ENCODE data around the gene CXCR1. TPM values are rescaled to one million over a fixed set of nuclear protein-coding genes. Genes with fewer than 3 reads are reported as not detected.
"Not testable (repeated sequence)": the region's sequence is repeated elsewhere in the genome, so short reads cannot be mapped to it uniquely, and the experiment has no call there.

CXCR1 gene
- total RNA-seq, 1 experiment from 2014 or later: not detected

DNA sequence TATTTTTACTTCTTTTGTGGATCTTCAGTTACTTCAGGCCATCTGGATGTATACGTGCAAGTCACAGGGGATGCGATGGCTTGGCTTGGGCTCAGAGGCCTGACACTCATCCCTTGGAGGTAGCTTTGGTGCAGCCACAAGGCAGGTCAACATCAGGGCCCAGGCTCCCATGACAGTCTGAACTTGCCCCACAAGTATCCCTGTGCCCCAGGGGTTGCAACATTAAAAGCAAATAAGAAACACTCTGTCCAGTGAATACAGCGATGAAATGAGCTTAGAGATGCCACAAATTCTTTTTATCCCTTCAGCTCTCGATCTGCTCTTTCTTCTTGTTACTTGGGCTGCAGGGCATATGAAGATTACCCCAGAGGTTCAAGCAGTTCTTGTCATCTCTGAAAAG lies 13.0 kb upstream of the CXCR1 start:
- TF ChIP-seq, protein P1, sequence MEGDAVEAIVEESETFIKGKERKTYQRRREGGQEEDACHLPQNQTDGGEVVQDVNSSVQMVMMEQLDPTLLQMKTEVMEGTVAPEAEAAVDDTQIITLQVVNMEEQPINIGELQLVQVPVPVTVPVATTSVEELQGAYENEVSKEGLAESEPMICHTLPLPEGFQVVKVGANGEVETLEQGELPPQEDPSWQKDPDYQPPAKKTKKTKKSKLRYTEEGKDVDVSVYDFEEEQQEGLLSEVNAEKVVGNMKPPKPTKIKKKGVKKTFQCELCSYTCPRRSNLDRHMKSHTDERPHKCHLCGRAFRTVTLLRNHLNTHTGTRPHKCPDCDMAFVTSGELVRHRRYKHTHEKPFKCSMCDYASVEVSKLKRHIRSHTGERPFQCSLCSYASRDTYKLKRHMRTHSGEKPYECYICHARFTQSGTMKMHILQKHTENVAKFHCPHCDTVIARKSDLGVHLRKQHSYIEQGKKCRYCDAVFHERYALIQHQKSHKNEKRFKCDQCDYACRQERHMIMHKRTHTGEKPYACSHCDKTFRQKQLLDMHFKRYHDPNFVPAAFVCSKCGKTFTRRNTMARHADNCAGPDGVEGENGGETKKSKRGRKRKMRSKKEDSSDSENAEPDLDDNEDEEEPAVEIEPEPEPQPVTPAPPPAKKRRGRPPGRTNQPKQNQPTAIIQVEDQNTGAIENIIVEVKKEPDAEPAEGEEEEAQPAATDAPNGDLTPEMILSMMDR (conservative IDR thresholded peaks at IDR 0.05; ENCODE audit: low read depth, low read length): no peak
- no peak for TF ChIP-seq EZH2 (IDR thresholded peaks at IDR 0.05; ENCODE audit: borderline replicate concordance, low read depth, low read length, poor library complexity, severe bottlenecking)
- no peaks in the 10 kb centered on the region for H3K36me3 ChIP-seq (ENCODE audit: insufficient read depth, low read length, poor library complexity, severe bottlenecking)
- H3K9me3 ChIP-seq (ENCODE audit: low read depth, low read length, poor library complexity, severe bottlenecking): no peaks in the 10 kb centered on the region
- no peak overlapping the region for H3K27ac ChIP-seq (ENCODE audit: low read depth, low read length, poor library complexity, severe bottlenecking)
- no peak for DNase-seq (ENCODE audit: low spot score)
- no TSS peak for BruUV-seq (replicated peaks)
- ChIA-PET CTCF (no interaction called here), POLR2A (ENCODE audit: low non-redundant PET) (no interaction called here)
- no peaks in the 10 kb centered on the region for H3K4me1 ChIP-seq (ENCODE audit: insufficient read depth, low read length, poor library complexity, severe bottlenecking)
- no peaks in the 10 kb centered on the region for H3K27me3 ChIP-seq (replicated peaks; ENCODE audit: insufficient read depth, low read depth, low read length, poor library complexity)
- H3K4me3 ChIP-seq (ENCODE audit: low read depth, low read length, poor library complexity, severe bottlenecking): no peak overlapping the region
- intact Hi-C loops (cut with micrococcal nuclease; ENCODE audit: unreplicated experiment): no loop called here

DNA sequence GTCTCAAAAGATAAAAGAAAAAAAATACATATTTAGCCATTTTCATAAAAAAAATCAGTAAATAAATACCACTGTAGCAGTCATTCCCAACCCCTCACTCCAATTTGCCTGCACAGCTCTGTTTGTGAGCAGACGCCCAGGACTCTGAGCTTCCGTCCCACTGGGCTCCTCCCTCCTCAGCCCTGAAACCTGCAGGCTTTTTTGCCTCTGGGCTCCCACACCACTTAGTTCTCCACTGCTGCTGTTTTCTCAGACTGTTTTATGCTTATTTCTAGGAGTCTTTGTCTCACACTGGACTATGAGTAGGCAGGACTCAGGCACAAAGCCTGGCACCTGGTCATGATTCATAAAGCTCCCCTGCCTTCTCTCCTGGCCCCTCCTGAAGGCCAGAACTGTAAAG lies 6.1 kb upstream of the CXCR1 start:
- BruUV-seq (replicated peaks): no TSS peak
- H3K36me3 ChIP-seq (ENCODE audit: insufficient read depth, low read length, poor library complexity, severe bottlenecking): no peaks in the 10 kb centered on the region
- intact Hi-C loops (cut with micrococcal nuclease; ENCODE audit: unreplicated experiment): no loop called here
- no peaks in the 10 kb centered on the region for H3K9me3 ChIP-seq (ENCODE audit: low read depth, low read length, poor library complexity, severe bottlenecking)
- TF ChIP-seq EZH2 (IDR thresholded peaks at IDR 0.05; ENCODE audit: borderline replicate concordance, low read depth, low read length, poor library complexity, severe bottlenecking): no peak
- TF ChIP-seq, protein P1 (conservative IDR thresholded peaks at IDR 0.05; ENCODE audit: low read depth, low read length): no peak
- POLR2A ChIA-PET (ENCODE audit: low non-redundant PET): no interaction called here
- H3K4me3 ChIP-seq (ENCODE audit: low read depth, low read length, poor library complexity, severe bottlenecking): no peak overlapping the region
- no peak overlapping the region for H3K27ac ChIP-seq (ENCODE audit: low read depth, low read length, poor library complexity, severe bottlenecking)
- no peak for DNase-seq (ENCODE audit: low spot score)
- CTCF ChIA-PET: no interaction called here
- H3K27me3 ChIP-seq (replicated peaks; ENCODE audit: insufficient read depth, low read depth, low read length, poor library complexity): no peaks in the 10 kb centered on the region
- no peaks in the 10 kb centered on the region for H3K4me1 ChIP-seq (ENCODE audit: insufficient read depth, low read length, poor library complexity, severe bottlenecking)

DNA sequence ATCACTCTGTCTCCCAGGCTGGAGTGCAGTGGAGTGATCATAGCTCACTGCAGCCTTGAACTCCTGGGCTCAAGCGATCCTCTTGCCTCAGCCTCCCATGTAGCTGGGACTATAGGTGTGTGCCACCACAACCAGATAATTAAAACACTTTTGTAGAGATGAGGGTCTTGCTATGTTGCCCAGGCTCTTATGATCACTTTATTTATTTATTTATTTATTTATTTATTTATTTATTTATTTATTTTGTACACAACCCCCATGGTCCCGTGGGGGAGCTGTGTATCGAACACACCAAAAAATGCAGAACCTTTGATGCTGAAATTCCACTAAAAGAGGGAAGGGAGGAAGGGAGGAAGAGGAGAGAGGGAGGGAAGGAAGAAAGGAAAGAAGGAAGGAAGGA lies 5.0 kb upstream of the CXCR1 start:
- CTCF ChIA-PET: interaction anchor here (0.6 to 0.7 kb wide), 2 partner anchors 48 to 1390 kb away, joined by 3 to 5 read pairs; no protein-coding TSS in a partner anchor
- H3K4me1 ChIP-seq (ENCODE audit: insufficient read depth, low read length, poor library complexity, severe bottlenecking); intact Hi-C loops (cut with micrococcal nuclease; ENCODE audit: unreplicated experiment); DNase-seq (ENCODE audit: low spot score); BruUV-seq (replicated peaks); H3K27me3 ChIP-seq (replicated peaks; ENCODE audit: insufficient read depth, low read depth, low read length, poor library complexity); H3K4me3 ChIP-seq (ENCODE audit: low read depth, low read length, poor library complexity, severe bottlenecking); POLR2A ChIA-PET (ENCODE audit: low non-redundant PET); H3K36me3 ChIP-seq (ENCODE audit: insufficient read depth, low read length, poor library complexity, severe bottlenecking); H3K27ac ChIP-seq (ENCODE audit: low read depth, low read length, poor library complexity, severe bottlenecking); H3K9me3 ChIP-seq (ENCODE audit: low read depth, low read length, poor library complexity, severe bottlenecking): not testable (repeated sequence)

DNA sequence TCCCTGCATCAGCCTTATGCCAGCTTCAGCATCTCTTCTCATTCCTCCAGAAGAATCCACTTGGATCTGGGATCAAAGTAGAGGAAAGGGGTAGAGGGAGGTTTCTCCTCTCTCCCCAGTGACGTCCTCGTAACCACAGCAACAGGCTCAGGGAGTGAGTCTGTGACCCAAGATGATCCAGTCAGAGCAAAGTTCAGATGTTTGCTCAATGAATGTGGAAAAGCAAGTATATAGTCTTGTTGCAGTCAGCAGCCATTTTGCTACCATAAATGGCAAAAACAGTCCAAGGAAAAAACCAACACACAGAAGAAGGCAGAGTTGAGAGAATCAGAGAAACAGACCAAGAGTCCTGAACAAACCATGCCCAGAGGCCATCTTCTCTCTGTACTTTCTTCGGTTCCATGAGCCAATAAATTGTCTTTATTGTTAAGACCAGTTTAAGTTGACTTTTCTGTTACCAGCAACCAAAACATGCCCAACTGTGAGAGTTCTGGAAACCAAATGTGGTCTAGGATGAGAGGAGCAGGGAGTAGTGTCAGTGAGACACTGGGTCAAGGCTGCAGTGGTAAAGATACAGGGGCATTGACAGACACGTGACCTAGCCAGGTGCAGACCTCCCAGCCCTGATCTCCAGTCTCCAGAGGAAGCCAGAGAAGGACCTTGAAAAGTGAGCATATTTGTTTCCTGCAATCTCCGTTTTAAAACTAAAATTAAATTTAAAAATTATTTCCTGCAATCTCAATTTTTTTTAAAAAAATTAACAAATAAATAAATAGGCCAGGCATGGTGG lies 3.2 kb upstream of the CXCR1 start:
- no peak for DNase-seq (ENCODE audit: low spot score)
- Histone ChIP-seq H3K4me3 (ENCODE audit: low read depth, low read length, poor library complexity, severe bottlenecking) (no peak overlapping the region), H3K27me3 (replicated peaks; ENCODE audit: insufficient read depth, low read depth, low read length, poor library complexity) (peaks cover 7% of the 10 kb centered on the region), H3K36me3 (ENCODE audit: insufficient read depth, low read length, poor library complexity, severe bottlenecking) (no peaks in the 10 kb centered on the region), H3K27ac (ENCODE audit: low read depth, low read length, poor library complexity, severe bottlenecking) (no peak overlapping the region), H3K4me1 (ENCODE audit: insufficient read depth, low read length, poor library complexity, severe bottlenecking) (no peaks in the 10 kb centered on the region), H3K9me3 (ENCODE audit: low read depth, low read length, poor library complexity, severe bottlenecking) (no peaks in the 10 kb centered on the region)
- intact Hi-C loops (cut with micrococcal nuclease; ENCODE audit: unreplicated experiment): loop anchor here (10.0 kb wide), 1 partner anchor 1595 kb away; no protein-coding TSS in a partner anchor
- BruUV-seq (replicated peaks): no TSS peak
- POLR2A ChIA-PET (ENCODE audit: low non-redundant PET): interaction anchor here (0.7 kb wide), 1 partner anchor 65 kb away, joined by 3 read pairs; no protein-coding TSS in a partner anchor
- CTCF ChIA-PET: no interaction called here
- TF ChIP-seq, protein P1 (conservative IDR thresholded peaks at IDR 0.05; ENCODE audit: low read depth, low read length): no peak
- no peak for TF ChIP-seq EZH2 (IDR thresholded peaks at IDR 0.05; ENCODE audit: borderline replicate concordance, low read depth, low read length, poor library complexity, severe bottlenecking)
